Lower leg skin (tissue), 3 donors: ENCODE results near the gene LRPPRC.

Experiments
- CTCF ChIP-seq, 3 donors: fragments of 450-650 bp; IDR thresholded peaks; one replicate each; pipeline ENCODE4 v1.5.1; 2016; ENCODE audit warnings: antibody characterized with exemption in 3 of 3, mild to moderate bottlenecking in 3 of 3, moderate library complexity in 2 of 3
- POLR2A ChIP-seq, 2 donors: fragments of 450-650 bp; IDR thresholded peaks; one replicate each; pipeline ENCODE4 v1.6.1; 2016 to 2017; ENCODE audit warnings: antibody characterized with exemption in 2 of 2, mild to moderate bottlenecking in 1 of 2, moderate library complexity in 1 of 2

DNA sequence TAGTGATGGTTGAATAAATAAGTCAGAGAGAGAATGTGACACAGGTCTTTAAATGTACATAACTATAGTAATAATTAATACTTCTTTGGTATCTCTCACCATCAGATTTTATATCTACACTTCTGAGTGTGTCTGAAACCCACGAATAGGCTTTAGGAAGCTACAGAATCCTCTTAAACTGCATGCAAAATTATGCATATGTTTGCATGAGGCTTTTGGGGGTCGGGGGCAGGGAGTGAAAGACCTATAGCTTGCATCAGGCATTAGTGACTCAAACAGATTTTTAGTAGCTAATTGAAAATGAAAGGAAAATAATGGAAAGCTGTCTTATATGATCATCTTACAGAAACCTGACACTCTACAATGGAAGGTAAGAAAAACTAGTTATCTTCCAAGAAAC is 14.9 kb downstream of the LRPPRC start:
- TF ChIP-seq POLR2A (IDR thresholded peaks at IDR 0.05) (no peak), CTCF (IDR thresholded peaks at IDR 0.05) (no peak)
